ENCODE results near the gene KCNJ6.

GRCh38 chr21:37909936-37910335 is 6.3 kb downstream of the KCNJ6 start:
- TF ChIP-seq, protein P1, sequence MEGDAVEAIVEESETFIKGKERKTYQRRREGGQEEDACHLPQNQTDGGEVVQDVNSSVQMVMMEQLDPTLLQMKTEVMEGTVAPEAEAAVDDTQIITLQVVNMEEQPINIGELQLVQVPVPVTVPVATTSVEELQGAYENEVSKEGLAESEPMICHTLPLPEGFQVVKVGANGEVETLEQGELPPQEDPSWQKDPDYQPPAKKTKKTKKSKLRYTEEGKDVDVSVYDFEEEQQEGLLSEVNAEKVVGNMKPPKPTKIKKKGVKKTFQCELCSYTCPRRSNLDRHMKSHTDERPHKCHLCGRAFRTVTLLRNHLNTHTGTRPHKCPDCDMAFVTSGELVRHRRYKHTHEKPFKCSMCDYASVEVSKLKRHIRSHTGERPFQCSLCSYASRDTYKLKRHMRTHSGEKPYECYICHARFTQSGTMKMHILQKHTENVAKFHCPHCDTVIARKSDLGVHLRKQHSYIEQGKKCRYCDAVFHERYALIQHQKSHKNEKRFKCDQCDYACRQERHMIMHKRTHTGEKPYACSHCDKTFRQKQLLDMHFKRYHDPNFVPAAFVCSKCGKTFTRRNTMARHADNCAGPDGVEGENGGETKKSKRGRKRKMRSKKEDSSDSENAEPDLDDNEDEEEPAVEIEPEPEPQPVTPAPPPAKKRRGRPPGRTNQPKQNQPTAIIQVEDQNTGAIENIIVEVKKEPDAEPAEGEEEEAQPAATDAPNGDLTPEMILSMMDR (IDR thresholded peaks at IDR 0.05; ENCODE audit: insufficient read depth, low read length, poor library complexity, severe bottlenecking): no peak
- TF ChIP-seq EZH2phosphoT487 (conservative IDR thresholded peaks at IDR 0.05; ENCODE audit: low read length): no peak

All from SU-DHL-6 (cell line).